HL-60 (cell line): ENCODE results near the gene ATE1.
A peak's percentile ranks its signal among the peaks of the same experiment; 100 is the strongest.
"Not testable (repeated sequence)": the region's sequence is repeated elsewhere in the genome, so short reads cannot be mapped to it uniquely, and the experiment has no call there.

Experiments
- DNase-seq, 2 experiments: peaks; one replicate each; pipeline ENCODE4 v3.0.0-alpha.2; 2010 to 2020; ENCODE audit warnings: low read depth in 1 of 2, low spot score in 1 of 2
- H3K27ac ChIP-seq: fragments of 250-450 bp; sonication (Bioruptor Pico); replicated peaks from 2 replicates; pipeline ENCODE4 v1.5.1; 2020; ENCODE audit warnings: mild to moderate bottlenecking, moderate library complexity
- H3K27me3 ChIP-seq: fragments of 250-450 bp; sonication (Bioruptor Pico); 2 replicates; pipeline ENCODE4 v1.5.1; 2021; ENCODE audit warnings: mild to moderate bottlenecking, moderate library complexity; ENCODE audit not compliant: insufficient read depth, poor library complexity, severe bottlenecking
- H3K4me3 ChIP-seq: replicated peaks from 2 replicates; pipeline ENCODE4 v1.5.1; 2011; ENCODE audit warnings: mild to moderate bottlenecking, control low read depth, low read length; ENCODE audit not compliant: insufficient read depth
- CTCF ChIP-seq: IDR thresholded peaks from one replicate; pipeline ENCODE4 v1.5.1; 2011; ENCODE audit warnings: low read length, control low read depth, inconsistent platforms; ENCODE audit not compliant: insufficient read depth
- GABPA ChIP-seq: IDR thresholded peaks from 2 replicates; pipeline ENCODE4 v1.6.1; 2012; ENCODE audit warnings: low read depth
- POLR2AphosphoS5 ChIP-seq: IDR thresholded peaks from 2 replicates; pipeline ENCODE4 v1.6.1; 2012; ENCODE audit warnings: low read depth
- REST ChIP-seq: IDR thresholded peaks from 2 replicates; pipeline ENCODE4 v1.6.1; 2012; ENCODE audit warnings: low read depth; ENCODE audit not compliant: insufficient replicate concordance
- SPI1 ChIP-seq: IDR thresholded peaks from 2 replicates; pipeline ENCODE4 v1.6.1; 2012; ENCODE audit warnings: low read depth, mild to moderate bottlenecking, borderline replicate concordance

Gene ATE1

GRCh38 chr10:121974535-121975294, 46.9 kb upstream of the ATE1 start, which contains the start of gene NSMCE4A:
NSMCE4A (minus strand) TSS chr10:121975217; CDS start chr10:121975165, 52 bp downstream.
- DNase-seq, result peak; percentile 61 to 77
- Histone ChIP-seq H3K27me3 (no peaks in the 10 kb centered on the region), H3K4me3 (peak within 1 kb of the TSS; percentile 83), H3K27ac (peak within 1 kb of the TSS; percentile 78)
- peak; percentile 53 for TF ChIP-seq GABPA
- TF ChIP-seq POLR2AphosphoS5, result peak; percentile 72; the same call in 1 of the 2 replicates
- TF ChIP-seq CTCF, result peak; percentile 61
- no peak for TF ChIP-seq SPI1
- peak; percentile 30 for TF ChIP-seq REST

- H3K27me3 ChIP-seq, result no peaks in the 10 kb centered on the region
- peak overlapping the region; percentile 78 for H3K27ac ChIP-seq
- peak in 1 of 2 experiments; percentile 2 for DNase-seq
- TF ChIP-seq SPI1 (no peak), REST (no peak), POLR2AphosphoS5 (no peak), CTCF (no peak), GABPA (no peak)
- H3K4me3 ChIP-seq, result peak overlapping the region; percentile 83
These were observed 46.2 kb upstream of the ATE1 start for GRCh38 chr10:121974019-121974534.

GRCh38 chr10:121969086-121969485, 41.3 kb upstream of the ATE1 start:
- not testable (repeated sequence) for H3K27ac ChIP-seq, DNase-seq, H3K27me3 ChIP-seq, H3K4me3 ChIP-seq

- DNase-seq, result no peak
- Histone ChIP-seq H3K27ac (no peak overlapping the region), H3K4me3 (no peak overlapping the region), H3K27me3 (no peaks in the 10 kb centered on the region)
- no peak for TF ChIP-seq CTCF
- no peak for TF ChIP-seq GABPA
- TF ChIP-seq POLR2AphosphoS5, result no peak
- TF ChIP-seq SPI1, result no peak
- no peak for TF ChIP-seq REST
These were observed 38.2 kb upstream of the ATE1 start for GRCh38 chr10:121965996-121966395.
